Bone marrow (tissue), 2 donors: Measurements from ENCODE around the gene NEK7.

Experiments
- DNase-seq, 2 donors: peaks; one replicate each; lab custom pipeline; 2025; lab: John Stamatoyannopoulos, UW

Gene NEK7

DNA sequence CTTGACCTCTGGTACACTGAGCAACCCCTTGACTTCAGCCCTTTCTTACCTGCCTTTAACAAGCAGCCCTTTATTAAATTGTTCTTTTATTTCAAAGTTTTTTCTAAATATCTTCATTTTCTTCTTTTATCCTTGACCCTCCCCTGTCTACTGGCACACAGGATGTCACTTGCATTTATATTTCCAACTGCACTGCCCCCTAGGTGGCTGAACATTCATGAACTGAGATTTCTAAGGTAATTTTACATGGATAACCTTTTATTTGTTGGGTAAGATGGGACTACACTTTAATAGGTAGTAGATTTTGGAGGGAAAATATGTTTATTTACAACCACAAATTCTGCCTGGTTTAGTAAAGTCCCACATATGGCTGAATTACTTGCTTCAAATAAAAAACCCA is 193.7 kb downstream of the NEK7 start:
- DNase-seq: no peak

DNA sequence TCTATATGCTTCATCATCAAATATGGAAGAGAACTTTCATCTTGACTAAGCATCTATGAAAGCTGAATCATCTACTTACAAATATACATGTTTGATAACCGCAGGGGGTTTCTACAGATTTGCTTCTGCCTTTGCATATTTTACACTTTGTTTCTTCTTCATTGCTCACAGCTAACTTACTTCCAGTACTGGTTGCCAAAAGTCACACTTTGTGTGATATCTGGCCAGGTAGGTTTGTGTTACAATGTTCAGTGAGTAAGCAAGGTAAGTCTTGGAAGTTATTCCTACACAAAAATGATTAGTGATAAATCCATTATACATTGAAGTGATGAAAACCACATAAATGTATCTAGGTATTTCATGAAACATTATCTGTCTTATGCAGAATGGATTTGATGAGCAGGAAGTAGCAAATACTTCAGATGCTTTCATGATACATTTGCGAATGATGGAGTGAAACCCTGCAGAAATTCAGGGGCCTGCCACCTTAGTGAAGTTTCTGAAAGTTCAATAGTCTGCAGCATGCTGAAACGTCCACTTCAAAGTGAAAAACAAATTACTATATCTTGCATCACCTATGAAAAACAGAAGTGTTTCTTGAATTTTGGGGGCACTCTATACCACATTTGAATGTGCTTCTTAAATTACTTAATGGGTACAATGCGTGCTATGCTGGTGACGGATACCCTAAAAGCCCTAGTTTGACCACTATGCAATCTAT is 196.3 kb downstream of the NEK7 start:
- DNase-seq: no peak

DNA sequence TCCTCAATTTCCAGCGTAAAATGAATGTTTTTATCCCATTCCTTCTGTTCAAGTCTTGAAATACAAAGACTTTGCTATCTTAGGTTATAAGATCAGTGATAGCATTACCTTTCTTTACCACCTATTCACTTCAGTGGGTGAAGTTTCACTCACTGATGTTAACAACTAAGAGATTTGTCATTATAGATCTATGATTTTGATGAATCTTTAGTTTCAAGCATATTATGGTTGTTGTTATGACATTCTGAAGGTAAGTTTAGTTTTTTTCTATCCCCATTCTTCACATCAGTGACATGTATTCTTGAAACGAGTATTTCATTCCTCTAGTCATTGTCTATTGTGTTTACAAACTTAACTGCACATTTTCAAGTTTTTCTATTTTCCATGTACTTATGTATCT is 201.1 kb downstream of the NEK7 start:
- no peak for DNase-seq

DNA sequence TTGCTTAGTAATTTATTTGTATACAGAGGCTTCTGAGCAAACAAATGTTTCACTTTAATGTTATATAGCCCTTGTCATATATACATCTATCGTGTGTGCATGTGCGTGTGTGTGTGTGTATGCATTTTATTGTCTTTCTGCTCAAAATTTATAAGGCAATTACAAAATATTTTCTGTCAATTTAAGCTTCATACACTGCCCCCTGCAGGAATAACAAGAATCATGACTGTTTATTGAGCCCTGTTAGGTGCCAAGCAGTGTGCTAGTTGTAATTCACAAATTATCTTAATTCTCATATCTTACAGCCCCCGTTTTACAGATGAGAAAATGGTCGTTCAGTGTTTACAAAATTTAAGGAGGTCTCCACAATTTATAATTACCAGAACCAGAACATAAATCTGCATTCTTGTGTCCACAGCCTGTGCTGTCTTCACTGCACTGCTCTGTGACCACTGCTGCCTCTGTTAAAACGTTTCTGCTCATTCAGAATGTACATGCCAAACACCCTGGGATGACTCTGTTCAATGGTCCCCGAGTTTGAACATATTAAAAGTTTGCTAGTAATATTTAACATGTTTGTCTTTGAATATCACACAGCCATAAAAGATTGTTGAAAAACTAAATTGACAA is 202.3 kb downstream of the NEK7 start:
- DNase-seq: no peak

DNA sequence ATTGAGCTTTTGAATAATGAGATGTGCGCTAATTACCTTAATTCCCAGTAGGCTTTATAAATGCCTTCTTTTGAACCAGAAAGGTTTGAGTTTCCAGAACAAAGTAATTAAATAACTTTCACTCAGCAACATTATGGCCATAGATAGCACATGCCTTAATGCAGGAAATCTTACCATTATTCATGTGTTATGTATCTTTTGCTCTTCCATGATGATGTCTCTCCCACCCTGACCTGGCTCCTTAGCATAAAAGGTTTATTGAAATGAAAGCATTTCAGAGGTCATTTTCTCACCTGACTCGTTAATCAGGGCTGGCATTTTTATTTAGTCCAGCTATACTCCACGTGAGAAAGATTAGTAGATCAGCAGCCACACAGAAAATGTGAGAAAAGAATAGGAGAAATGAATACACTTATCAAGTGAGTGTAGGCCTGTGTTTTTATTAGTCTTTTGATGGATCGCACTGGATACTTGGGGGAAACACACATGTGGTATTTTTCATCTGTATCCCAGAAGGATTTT is 203.5 kb downstream of the NEK7 start:
- no peak for DNase-seq

DNA sequence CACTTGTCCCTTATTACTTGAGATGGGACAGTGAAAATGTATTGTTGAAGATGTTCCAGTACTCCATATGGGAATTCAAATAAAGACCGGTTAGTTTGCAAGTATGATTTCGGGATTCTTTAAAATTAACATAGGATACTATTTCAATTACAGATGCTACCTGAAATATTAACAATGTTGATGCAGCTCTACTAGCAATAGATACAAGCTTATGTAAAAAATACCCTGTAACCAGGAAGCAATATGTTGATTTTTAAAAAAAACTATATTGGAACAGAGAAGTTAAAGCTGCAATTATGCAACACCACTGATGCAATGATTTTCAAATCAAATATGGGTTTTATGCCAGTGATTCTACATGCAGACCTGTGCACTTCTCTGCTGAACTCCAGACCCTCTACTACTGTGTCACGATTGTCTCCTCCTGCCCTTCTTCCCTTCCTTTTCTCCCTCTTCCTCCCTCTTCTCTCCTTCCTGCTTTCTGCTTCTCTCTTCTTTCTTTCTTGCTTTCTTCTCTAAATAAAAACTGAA is 204.5 kb downstream of the NEK7 start:
- DNase-seq: no peak

DNA sequence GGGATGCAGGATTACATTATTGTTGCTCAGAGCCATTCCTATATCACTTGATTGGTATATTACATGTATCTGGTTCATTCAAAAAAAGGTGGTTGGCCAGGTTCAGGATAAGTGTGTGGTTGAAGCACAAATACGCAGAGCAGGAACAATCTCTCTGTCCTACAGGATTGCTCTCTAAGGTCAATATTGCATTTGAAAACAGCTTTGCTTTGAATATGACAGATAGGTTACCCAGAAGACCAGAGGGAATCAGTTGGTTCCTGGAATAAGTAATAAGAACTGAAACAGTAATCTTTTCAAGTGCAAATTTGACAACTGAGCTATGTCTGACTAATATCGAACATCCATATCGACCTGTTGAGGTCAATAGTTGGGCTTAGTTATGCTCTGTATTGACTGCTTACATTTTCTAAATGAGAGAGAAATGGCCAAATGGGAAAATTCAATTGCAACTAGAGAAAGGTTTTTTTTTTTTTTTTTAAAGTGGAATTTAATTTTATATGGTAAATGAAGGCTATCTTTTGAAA is 206.9 kb downstream of the NEK7 start:
- no peak for DNase-seq

DNA sequence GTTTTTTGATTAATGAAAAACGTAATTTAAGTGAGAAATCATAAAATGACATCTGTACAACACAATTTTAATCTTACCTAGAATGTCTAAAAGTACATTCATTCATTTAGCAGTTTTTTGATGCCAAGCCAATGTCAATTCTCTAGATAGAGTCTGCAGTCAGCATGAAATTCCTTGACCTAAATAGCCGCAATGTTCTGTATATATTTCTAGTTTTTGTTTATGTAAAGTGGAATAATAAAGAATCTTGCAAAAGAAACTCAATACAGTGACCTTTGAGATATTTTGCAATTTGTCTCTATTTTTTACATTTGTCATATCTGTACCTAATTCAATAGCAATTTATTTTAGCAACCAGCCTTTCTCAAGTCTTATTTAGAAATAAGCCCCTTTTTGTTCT is 207.7 kb downstream of the NEK7 start:
- no peak for DNase-seq

DNA sequence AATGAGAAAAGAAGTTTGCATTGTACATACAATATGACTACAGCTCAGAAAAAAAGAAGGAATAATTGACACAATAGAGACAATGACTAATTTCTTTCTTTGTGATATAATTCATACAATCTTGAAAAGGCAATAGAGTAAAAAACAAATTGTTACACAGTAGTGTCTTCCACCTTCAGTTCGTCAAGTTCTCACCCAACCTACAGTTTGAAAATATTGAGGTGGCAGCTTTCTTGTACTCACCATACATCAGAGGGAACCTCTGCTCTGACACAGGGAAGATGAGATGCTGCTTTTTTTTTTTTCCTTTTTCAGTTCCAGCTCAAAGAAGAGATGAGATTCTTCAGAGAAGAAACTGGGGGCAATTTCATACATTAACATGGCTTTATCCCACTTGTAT is 210.5 kb downstream of the NEK7 start:
- no peak for DNase-seq

DNA sequence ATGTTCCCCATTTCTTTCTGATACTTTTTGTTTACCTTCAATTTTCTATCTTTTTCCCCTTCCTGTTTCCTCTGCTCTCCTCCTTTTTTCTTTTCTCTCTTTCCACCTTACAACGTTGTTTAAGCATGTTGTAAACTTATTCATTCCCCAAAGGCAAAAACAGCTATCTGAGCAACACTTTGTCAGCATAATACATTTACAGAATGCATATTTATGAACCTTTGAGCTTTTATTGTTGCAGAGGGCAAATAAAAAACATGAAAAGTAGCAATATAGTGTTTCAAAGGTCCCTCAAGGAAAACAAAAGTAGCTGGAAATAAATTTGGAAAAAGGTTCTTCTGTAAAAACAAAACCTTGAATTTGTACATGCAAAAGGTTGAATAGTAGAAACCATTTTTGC is 214.2 kb downstream of the NEK7 start:
- no peak for DNase-seq
